HL-60 (cell line): ENCODE measurements around the gene ABLIM1.

Experiments
- POLR2AphosphoS5 ChIP-seq: IDR thresholded peaks from 2 replicates; pipeline ENCODE4 v1.6.1; 2012; ENCODE audit warnings: low read depth
- TF ChIP-seq, protein P1 (sequence below): IDR thresholded peaks from 2 replicates; pipeline ENCODE4 v1.6.1; 2012; ENCODE audit warnings: low read depth; ENCODE audit not compliant: insufficient replicate concordance

DNA sequence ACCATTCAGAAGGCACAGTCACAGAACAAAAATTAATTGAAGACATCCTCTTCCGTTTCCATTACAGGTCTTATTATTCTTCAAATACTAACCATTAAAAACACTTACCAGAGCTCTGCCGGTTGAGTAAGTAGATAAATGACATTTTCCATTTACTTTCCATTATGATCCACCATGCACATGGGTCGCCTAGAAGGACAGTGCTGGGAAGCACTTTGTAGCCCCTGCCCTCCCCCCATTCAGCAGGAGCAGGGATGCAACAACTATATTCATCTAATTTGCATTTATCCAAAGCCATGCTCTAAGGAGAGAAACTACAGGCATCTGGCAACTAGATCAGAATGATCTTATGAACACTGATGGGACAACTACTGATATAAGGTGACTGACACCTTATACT is 177.0 kb downstream of the ABLIM1 start:
- TF ChIP-seq POLR2AphosphoS5: no peak
- TF ChIP-seq, protein P1, sequence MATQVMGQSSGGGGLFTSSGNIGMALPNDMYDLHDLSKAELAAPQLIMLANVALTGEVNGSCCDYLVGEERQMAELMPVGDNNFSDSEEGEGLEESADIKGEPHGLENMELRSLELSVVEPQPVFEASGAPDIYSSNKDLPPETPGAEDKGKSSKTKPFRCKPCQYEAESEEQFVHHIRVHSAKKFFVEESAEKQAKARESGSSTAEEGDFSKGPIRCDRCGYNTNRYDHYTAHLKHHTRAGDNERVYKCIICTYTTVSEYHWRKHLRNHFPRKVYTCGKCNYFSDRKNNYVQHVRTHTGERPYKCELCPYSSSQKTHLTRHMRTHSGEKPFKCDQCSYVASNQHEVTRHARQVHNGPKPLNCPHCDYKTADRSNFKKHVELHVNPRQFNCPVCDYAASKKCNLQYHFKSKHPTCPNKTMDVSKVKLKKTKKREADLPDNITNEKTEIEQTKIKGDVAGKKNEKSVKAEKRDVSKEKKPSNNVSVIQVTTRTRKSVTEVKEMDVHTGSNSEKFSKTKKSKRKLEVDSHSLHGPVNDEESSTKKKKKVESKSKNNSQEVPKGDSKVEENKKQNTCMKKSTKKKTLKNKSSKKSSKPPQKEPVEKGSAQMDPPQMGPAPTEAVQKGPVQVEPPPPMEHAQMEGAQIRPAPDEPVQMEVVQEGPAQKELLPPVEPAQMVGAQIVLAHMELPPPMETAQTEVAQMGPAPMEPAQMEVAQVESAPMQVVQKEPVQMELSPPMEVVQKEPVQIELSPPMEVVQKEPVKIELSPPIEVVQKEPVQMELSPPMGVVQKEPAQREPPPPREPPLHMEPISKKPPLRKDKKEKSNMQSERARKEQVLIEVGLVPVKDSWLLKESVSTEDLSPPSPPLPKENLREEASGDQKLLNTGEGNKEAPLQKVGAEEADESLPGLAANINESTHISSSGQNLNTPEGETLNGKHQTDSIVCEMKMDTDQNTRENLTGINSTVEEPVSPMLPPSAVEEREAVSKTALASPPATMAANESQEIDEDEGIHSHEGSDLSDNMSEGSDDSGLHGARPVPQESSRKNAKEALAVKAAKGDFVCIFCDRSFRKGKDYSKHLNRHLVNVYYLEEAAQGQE: no peak
